Retinal pigment epithelial cell (primary cell): ENCODE results near the gene PRM3.

Experiments
- DNase-seq: peaks from one replicate; pipeline ENCODE4 v3.0.0-alpha.2; 2010; ENCODE audit warnings: low read depth
- H3K4me3 ChIP-seq: 2 replicates; pipeline ENCODE4 v1.5.1; 2011; ENCODE audit warnings: mild to moderate bottlenecking, low read length, control low read depth, moderate library complexity
- CTCF ChIP-seq: conservative IDR thresholded peaks from 2 replicates; pipeline ENCODE4 v1.5.1; 2011; ENCODE audit warnings: low read depth, low read length, control low read depth, inconsistent platforms

PRM3 gene

GRCh38 chr16:11238272-11239202, 34.9 kb downstream of the PRM3 start:
- H3K4me3 ChIP-seq: no peak overlapping the region
- no peak for DNase-seq
- TF ChIP-seq CTCF: no peak

GRCh38 chr16:11236461-11237254, 36.8 kb downstream of the PRM3 start:
- TF ChIP-seq CTCF: no peak

GRCh38 chr16:11235703-11235991, 37.8 kb downstream of the PRM3 start:
- no peak overlapping the region for H3K4me3 ChIP-seq
- no peak for TF ChIP-seq CTCF
- DNase-seq: no peak

More at GRCh38 chr16:11236461-11237254, 36.8 kb downstream of the PRM3 start:
- no peak for DNase-seq
- no peak overlapping the region for H3K4me3 ChIP-seq

GRCh38 chr16:11234884-11235702, 38.3 kb downstream of the PRM3 start:
- DNase-seq: no peak
- H3K4me3 ChIP-seq: no peak overlapping the region
- no peak for TF ChIP-seq CTCF

- no peak overlapping the region for H3K4me3 ChIP-seq
- TF ChIP-seq CTCF: no peak
- DNase-seq: no peak
Measured at GRCh38 chr16:11233727-11234376, 39.6 kb downstream of the PRM3 start.

- no peak for DNase-seq
- no peak overlapping the region for H3K4me3 ChIP-seq
- TF ChIP-seq CTCF: no peak
Measured at GRCh38 chr16:11232852-11233726, 40.3 kb downstream of the PRM3 start.
